Body of pancreas (tissue), 4 donors: ENCODE results near the gene NGLY1.

ENCODE experiments used
- CTCF ChIP-seq, 7 experiments: fragments of 450-650 bp in 4 of 7; fragments of 200-600 bp in 3 of 7; sonication (generic) in 3 of 7; IDR thresholded peaks; one replicate each; pipeline ENCODE4 v1.5.1; 2016 to 2019; ENCODE audit warnings: antibody characterized with exemption in 7 of 7
- POLR2A ChIP-seq, 3 donors: fragments of 450-650 bp; IDR thresholded peaks; one replicate each; pipeline ENCODE4 v1.6.1; 2016; ENCODE audit warnings: antibody characterized with exemption in 3 of 3, mild to moderate bottlenecking in 2 of 3

GRCh38 chr3:25706213-25706612 lies 77.0 kb downstream of the NGLY1 start:
- TF ChIP-seq POLR2A (IDR thresholded peaks at IDR 0.05) (no peak), CTCF (IDR thresholded peaks at IDR 0.05) (no peak)
